ENCODE results near the gene TRPM3. TPM values are rescaled to one million over a fixed set of nuclear protein-coding genes. Genes with fewer than 3 reads are reported as not detected.

TRPM3 gene
- total RNA-seq, 1 donor from 2014 or later = 0.22 TPM

DNA sequence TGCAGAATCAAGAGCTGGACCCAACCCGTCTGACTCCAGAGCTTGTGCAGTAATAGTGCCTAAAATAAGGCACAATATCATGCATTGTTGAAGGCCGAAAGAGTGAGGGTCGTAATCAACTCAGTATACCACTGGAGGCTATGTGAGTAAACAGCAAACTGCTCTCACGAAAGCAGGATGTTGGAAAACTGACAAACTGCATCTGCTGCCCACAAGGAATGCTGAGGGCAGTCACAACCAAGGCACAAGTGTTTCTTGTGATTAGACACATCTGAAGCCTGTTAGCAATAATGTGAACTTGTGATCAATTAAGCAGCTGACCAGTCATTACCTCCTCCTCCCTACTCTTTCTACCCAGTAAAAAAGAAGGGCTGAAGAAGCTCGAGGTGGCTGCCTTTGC, 48.8 kb downstream of the TRPM3 start:
- DNase-seq = no peak
- Histone ChIP-seq H3K4me1 (no peaks in the 10 kb centered on the region), H3K4me3 (no peak overlapping the region), H3K9me3 (replicated peaks) (no peaks in the 10 kb centered on the region), H3K27ac (replicated peaks) (no peak overlapping the region), H3K27me3 (ENCODE audit: low read depth) (no peaks in the 10 kb centered on the region), H3K36me3 (no peaks in the 10 kb centered on the region)
- intact Hi-C loops (cut with micrococcal nuclease) = no loop called here
- TF ChIP-seq, protein P1, sequence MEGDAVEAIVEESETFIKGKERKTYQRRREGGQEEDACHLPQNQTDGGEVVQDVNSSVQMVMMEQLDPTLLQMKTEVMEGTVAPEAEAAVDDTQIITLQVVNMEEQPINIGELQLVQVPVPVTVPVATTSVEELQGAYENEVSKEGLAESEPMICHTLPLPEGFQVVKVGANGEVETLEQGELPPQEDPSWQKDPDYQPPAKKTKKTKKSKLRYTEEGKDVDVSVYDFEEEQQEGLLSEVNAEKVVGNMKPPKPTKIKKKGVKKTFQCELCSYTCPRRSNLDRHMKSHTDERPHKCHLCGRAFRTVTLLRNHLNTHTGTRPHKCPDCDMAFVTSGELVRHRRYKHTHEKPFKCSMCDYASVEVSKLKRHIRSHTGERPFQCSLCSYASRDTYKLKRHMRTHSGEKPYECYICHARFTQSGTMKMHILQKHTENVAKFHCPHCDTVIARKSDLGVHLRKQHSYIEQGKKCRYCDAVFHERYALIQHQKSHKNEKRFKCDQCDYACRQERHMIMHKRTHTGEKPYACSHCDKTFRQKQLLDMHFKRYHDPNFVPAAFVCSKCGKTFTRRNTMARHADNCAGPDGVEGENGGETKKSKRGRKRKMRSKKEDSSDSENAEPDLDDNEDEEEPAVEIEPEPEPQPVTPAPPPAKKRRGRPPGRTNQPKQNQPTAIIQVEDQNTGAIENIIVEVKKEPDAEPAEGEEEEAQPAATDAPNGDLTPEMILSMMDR (IDR thresholded peaks at IDR 0.05; ENCODE audit: borderline replicate concordance) = no peak

DNA sequence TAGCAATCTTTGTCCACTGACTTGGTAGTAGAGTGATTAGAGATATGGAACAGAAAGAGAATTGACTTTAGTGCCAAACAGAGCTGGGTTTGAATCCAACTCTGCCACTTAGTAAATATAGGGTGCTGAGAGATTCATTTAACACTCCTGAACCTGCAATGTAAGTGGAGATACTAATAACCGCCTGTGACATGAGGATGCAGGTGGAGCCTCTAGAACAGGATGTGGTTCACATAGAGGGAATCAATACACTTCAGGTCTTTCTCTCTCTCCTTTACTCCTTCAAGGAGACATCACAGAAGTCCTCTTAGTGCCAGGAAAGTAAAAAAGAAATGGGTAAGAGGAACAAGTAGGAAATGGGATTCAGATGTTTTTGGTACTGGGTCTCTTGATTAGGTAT, 49.8 kb downstream of the TRPM3 start:
- Histone ChIP-seq H3K4me1 (no peaks in the 10 kb centered on the region), H3K36me3 (no peaks in the 10 kb centered on the region), H3K9me3 (replicated peaks) (no peaks in the 10 kb centered on the region), H3K27ac (replicated peaks) (no peak overlapping the region), H3K27me3 (ENCODE audit: low read depth) (no peaks in the 10 kb centered on the region), H3K4me3 (no peak overlapping the region)
- intact Hi-C loops (cut with micrococcal nuclease) = no loop called here
- TF ChIP-seq, protein P1 (IDR thresholded peaks at IDR 0.05; ENCODE audit: borderline replicate concordance) = no peak
- DNase-seq = no peak

DNA sequence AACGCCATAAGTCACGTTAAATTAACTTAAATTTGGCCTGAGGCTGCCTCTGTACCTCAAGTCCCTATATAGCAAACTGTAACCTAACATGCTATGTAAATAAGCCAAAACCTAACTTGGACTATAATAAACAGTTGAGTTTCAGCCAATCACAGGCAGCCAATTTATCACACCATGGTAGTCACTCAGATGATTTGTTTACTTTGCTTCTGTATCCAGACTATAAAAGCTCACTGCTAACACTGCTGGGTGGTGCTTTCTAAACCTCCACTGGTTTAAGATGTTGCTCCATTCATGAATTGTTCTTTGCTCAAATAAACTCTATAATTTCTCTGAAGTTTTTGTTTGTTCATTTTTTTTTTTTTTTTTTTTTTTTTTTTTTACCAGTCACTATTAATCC, 62.8 kb downstream of the TRPM3 start:
- Histone ChIP-seq H3K36me3 (no peaks in the 10 kb centered on the region), H3K9me3 (replicated peaks) (no peaks in the 10 kb centered on the region), H3K4me3 (no peak overlapping the region), H3K4me1 (no peaks in the 10 kb centered on the region), H3K27me3 (ENCODE audit: low read depth) (no peaks in the 10 kb centered on the region), H3K27ac (replicated peaks) (no peak overlapping the region)
- TF ChIP-seq, protein P1 (IDR thresholded peaks at IDR 0.05; ENCODE audit: borderline replicate concordance) = no peak
- intact Hi-C loops (cut with micrococcal nuclease) = no loop called here
- no peak for DNase-seq

DNA sequence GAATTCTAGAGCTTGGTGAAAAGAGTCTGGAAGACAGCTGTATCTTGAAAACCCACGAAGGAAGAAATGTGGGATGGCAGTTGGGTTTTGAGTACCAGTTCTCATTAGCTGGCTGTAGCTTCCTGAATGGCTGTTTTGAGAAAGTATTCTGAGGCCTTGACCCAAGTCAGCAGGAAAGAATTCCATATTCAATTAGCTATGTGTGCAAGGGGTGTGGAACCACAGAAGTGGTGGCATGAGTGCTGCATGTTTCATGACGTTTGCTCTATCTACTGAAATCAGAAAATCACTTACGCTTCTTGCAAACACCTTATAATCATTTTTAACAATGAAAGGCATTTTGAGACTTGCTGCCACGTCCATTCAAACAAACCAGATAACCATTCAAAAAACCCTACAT, 69.1 kb downstream of the TRPM3 start:
- Histone ChIP-seq H3K4me1 (no peaks in the 10 kb centered on the region), H3K27me3 (ENCODE audit: low read depth) (peaks cover 5% of the 10 kb centered on the region), H3K4me3 (no peak overlapping the region), H3K27ac (replicated peaks) (no peak overlapping the region), H3K9me3 (replicated peaks) (no peaks in the 10 kb centered on the region), H3K36me3 (no peaks in the 10 kb centered on the region)
- intact Hi-C loops (cut with micrococcal nuclease) = no loop called here
- TF ChIP-seq, protein P1 (IDR thresholded peaks at IDR 0.05; ENCODE audit: borderline replicate concordance) = no peak
- no peak for DNase-seq

DNA sequence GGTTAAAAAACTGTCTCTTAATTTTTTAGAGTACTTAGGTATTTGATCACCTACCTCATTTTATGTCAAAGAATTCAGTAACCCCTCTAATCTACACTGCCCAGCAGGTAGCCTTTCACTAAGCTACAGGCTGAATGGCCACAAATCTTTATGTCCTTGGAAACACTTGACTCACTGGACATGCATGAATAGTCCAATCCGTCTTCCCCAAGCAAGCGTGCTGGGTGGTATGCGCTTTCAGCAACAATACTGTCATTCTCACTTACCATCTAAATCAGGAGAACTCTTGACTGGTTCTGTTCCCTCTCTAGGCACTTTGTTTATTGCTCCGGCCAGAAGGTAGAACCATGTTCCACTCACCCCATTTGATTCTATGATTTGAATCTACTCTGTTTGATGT, 73.1 kb downstream of the TRPM3 start:
- Histone ChIP-seq H3K4me1 (no peaks in the 10 kb centered on the region), H3K36me3 (no peaks in the 10 kb centered on the region), H3K27ac (replicated peaks) (no peak overlapping the region), H3K27me3 (ENCODE audit: low read depth) (peaks cover 5% of the 10 kb centered on the region), H3K4me3 (no peak overlapping the region), H3K9me3 (replicated peaks) (no peaks in the 10 kb centered on the region)
- intact Hi-C loops (cut with micrococcal nuclease) = no loop called here
- TF ChIP-seq, protein P1 (IDR thresholded peaks at IDR 0.05; ENCODE audit: borderline replicate concordance) = no peak
- no peak for DNase-seq

Measured in left ventricle myocardium inferior (tissue), 1 donor.